ENCODE data around the gene ZSWIM6. TPM values are rescaled to one million over a fixed set of nuclear protein-coding genes. Genes with fewer than 3 reads are reported as not detected.

ZSWIM6 gene
- polyA plus RNA-seq, 2 of the 4 experiments (the other 2 are of a cell fraction), result 8.9 to 18.0 TPM

DNA sequence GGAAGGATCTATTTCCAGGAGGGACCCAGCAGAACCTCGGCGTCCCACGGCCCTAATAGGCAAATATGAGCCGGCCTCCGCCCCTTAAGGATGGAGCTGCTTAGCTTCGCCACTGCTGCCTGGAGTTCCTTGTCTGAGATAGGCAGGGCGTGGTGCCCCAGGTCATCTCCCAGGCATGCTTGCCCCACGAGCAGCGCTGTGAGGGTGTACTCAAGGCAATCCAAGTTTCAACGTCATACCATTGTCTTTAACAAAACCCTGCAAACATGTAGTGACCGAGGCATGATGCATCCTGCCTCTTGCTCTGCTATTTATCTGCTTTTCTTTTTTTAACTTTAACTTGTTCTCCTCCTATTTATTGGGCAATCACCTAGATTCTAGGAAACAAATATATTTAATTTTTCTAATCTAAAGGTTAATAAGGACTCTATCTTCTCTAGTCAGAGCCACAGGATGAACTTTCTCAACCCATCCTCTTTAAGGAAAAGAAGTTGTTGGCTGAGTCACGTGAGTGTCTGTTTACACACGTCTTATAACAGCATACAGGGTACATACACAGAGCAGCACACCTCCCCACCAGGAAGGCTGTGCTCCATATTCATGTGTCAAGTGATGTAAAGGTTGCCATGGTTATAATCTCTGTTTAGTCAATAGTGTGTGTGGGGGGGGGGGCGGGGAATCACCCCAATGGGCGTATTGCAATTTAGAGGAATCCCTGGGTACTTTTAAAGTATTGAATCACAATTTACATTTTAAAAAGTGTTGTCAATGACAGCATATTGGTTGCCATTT is 27.3 kb upstream of the ZSWIM6 start:
- Histone ChIP-seq H3K4me3 (peak overlapping the region; percentile 42), H3K4me1 (peaks cover 76% of the 10 kb centered on the region), H3K4me2 (peak overlapping the region; percentile 94), H3K9me3 (no peaks in the 10 kb centered on the region), H3K27ac (peak overlapping the region; percentile 77 to 88)
- peak; percentile 79 to 85 for ATAC-seq
- ChIA-PET CTCF (interaction anchor here (0.5 to 7.1 kb wide), 12 partner anchors 9 to 1687 kb away, joined by 3 to 73 read pairs (median 4); partner anchors contain the start of gene ZSWIM6), POLR2A (interaction anchor here (0.6 to 6.6 kb wide), 4 partner anchors 9 to 26 kb away, joined by 3 to 124 read pairs (median 8); partner anchors contain the start of gene ZSWIM6)
- FAIRE-seq, result peak; percentile 39
- WGBS (ENCODE audit: missing lambda C conversion rate), result under 1% methylated on average over 15 of the region's 15 CpGs
- peak; percentile 80 to 98 for DNase-seq (ENCODE audit: low read depth in 1 of 2, low spot score in 1 of 2)
- TF ChIP-seq GATA3 (IDR thresholded peaks at IDR 0.05; ENCODE audit: borderline replicate concordance) (peak; percentile 69), RARB (CRISPR knock-in tag; IDR thresholded peaks at IDR 0.05) (0 out of 2 replicates have a peak, but pooled peaks have one; percentile 3), NPAS2 (CRISPR knock-in tag; IDR thresholded peaks at IDR 0.05; ENCODE audit: borderline replicate concordance) (no peak), SREBF2 (IDR thresholded peaks at IDR 0.05) (no peak), POLR2AphosphoS2 (conservative IDR thresholded peaks at IDR 0.05; ENCODE audit: low read length) (no peak), CHD4 (IDR thresholded peaks at IDR 0.05; ENCODE audit: borderline replicate concordance) (no peak), NR3C1 (IDR thresholded peaks at IDR 0.05) (no peak), BHLHE40 (IDR thresholded peaks at IDR 0.05; ENCODE audit: low read depth, low read length) (peak; percentile 90), KDM5A (IDR thresholded peaks at IDR 0.05) (no peak), RCOR1 (IDR thresholded peaks at IDR 0.05; ENCODE audit: low read depth, low read length) (no peak), E2F6 (IDR thresholded peaks at IDR 0.05; ENCODE audit: borderline replicate concordance, low read depth) (peak; percentile 15; the same call in 1 of the 2 replicates), KDM1A (IDR thresholded peaks at IDR 0.05; ENCODE audit: low read depth) (no peak), TP53 (CRISPR knock-in tag; IDR thresholded peaks at IDR 0.05) (no peak), JUNB (IDR thresholded peaks at IDR 0.05) (peak; percentile 50), SMC3 (IDR thresholded peaks at IDR 0.05) (peak; percentile 33; the same call in 1 of the 3 replicates), HOXB5 (CRISPR knock-in tag; IDR thresholded peaks at IDR 0.05) (no peak), NFE2L2 (conservative IDR thresholded peaks at IDR 0.05; ENCODE audit: low read length) (no peak), FOSB (CRISPR knock-in tag; IDR thresholded peaks at IDR 0.05) (peak; percentile 36; the same call in 1 of the 2 replicates), MAFK (IDR thresholded peaks at IDR 0.05; ENCODE audit: partially characterized antibody) (no peak), CHD2 (IDR thresholded peaks at IDR 0.05; ENCODE audit: low read length, partially characterized antibody) (no peak), RAD21 (conservative IDR thresholded peaks at IDR 0.05 in 1 of 2, IDR thresholded peaks at IDR 0.05 in 1 of 2) (no peak; a peak in 1 of 5 replicates), RFX5 (IDR thresholded peaks at IDR 0.05) (no peak), EHF (CRISPR knock-in tag; IDR thresholded peaks at IDR 0.05) (no peak), TFCP2L1 (CRISPR knock-in tag; IDR thresholded peaks at IDR 0.05) (0 out of 2 replicates have a peak, but pooled peaks have one; percentile 13), ESRRA (IDR thresholded peaks at IDR 0.05; ENCODE audit: borderline replicate concordance, low read length) (no peak), ZC3H11A (IDR thresholded peaks at IDR 0.05) (no peak), PHF8 (IDR thresholded peaks at IDR 0.05; ENCODE audit: borderline replicate concordance, low read depth) (no peak), EP300 (IDR thresholded peaks at IDR 0.05) (peak; percentile 21 to 31; a peak in 1 of 5 replicates), ZNF302 (CRISPR knock-in tag; IDR thresholded peaks at IDR 0.05) (no peak)
- TF ChIP-seq, protein P1, sequence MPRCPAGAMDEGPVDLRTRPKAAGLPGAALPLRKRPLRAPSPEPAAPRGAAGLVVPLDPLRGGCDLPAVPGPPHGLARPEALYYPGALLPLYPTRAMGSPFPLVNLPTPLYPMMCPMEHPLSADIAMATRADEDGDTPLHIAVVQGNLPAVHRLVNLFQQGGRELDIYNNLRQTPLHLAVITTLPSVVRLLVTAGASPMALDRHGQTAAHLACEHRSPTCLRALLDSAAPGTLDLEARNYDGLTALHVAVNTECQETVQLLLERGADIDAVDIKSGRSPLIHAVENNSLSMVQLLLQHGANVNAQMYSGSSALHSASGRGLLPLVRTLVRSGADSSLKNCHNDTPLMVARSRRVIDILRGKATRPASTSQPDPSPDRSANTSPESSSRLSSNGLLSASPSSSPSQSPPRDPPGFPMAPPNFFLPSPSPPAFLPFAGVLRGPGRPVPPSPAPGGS (IDR thresholded peaks at IDR 0.05), result no peak; the same call in 2 of the 3 replicates
- TF ChIP-seq, protein P2, sequence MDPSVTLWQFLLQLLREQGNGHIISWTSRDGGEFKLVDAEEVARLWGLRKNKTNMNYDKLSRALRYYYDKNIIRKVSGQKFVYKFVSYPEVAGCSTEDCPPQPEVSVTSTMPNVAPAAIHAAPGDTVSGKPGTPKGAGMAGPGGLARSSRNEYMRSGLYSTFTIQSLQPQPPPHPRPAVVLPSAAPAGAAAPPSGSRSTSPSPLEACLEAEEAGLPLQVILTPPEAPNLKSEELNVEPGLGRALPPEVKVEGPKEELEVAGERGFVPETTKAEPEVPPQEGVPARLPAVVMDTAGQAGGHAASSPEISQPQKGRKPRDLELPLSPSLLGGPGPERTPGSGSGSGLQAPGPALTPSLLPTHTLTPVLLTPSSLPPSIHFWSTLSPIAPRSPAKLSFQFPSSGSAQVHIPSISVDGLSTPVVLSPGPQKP (IDR thresholded peaks at IDR 0.05; ENCODE audit: low read depth, low read length), result no peak
- TF ChIP-seq, protein P3, sequence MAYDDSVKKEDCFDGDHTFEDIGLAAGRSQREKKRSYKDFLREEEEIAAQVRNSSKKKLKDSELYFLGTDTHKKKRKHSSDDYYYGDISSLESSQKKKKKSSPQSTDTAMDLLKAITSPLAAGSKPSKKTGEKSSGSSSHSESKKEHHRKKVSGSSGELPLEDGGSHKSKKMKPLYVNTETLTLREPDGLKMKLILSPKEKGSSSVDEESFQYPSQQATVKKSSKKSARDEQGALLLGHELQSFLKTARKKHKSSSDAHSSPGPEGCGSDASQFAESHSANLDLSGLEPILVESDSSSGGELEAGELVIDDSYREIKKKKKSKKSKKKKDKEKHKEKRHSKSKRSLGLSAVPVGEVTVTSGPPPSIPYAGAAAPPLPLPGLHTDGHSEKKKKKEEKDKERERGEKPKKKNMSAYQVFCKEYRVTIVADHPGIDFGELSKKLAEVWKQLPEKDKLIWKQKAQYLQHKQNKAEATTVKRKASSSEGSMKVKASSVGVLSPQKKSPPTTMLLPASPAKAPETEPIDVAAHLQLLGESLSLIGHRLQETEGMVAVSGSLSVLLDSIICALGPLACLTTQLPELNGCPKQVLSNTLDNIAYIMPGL (CRISPR knock-in tag; IDR thresholded peaks at IDR 0.05; ENCODE audit: borderline replicate concordance), result no peak
- TF ChIP-seq, protein P4, sequence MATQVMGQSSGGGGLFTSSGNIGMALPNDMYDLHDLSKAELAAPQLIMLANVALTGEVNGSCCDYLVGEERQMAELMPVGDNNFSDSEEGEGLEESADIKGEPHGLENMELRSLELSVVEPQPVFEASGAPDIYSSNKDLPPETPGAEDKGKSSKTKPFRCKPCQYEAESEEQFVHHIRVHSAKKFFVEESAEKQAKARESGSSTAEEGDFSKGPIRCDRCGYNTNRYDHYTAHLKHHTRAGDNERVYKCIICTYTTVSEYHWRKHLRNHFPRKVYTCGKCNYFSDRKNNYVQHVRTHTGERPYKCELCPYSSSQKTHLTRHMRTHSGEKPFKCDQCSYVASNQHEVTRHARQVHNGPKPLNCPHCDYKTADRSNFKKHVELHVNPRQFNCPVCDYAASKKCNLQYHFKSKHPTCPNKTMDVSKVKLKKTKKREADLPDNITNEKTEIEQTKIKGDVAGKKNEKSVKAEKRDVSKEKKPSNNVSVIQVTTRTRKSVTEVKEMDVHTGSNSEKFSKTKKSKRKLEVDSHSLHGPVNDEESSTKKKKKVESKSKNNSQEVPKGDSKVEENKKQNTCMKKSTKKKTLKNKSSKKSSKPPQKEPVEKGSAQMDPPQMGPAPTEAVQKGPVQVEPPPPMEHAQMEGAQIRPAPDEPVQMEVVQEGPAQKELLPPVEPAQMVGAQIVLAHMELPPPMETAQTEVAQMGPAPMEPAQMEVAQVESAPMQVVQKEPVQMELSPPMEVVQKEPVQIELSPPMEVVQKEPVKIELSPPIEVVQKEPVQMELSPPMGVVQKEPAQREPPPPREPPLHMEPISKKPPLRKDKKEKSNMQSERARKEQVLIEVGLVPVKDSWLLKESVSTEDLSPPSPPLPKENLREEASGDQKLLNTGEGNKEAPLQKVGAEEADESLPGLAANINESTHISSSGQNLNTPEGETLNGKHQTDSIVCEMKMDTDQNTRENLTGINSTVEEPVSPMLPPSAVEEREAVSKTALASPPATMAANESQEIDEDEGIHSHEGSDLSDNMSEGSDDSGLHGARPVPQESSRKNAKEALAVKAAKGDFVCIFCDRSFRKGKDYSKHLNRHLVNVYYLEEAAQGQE (IDR thresholded peaks at IDR 0.05), result no peak
